GM21528 (cell line): ENCODE measurements around the gene FUCA1.
"Not testable (repeated sequence)": the region's sequence is repeated elsewhere in the genome, so short reads cannot be mapped to it uniquely, and the experiment has no call there.

Experiments
- ATAC-seq: cut with Tn5 transposase; IDR thresholded peaks from one replicate; pipeline ENCODE4 v1.9.1; 2021; ENCODE audit warnings: mild to moderate bottlenecking, moderate library complexity; ENCODE audit not compliant: unreplicated experiment, low FRiP score

The FUCA1 gene

DNA sequence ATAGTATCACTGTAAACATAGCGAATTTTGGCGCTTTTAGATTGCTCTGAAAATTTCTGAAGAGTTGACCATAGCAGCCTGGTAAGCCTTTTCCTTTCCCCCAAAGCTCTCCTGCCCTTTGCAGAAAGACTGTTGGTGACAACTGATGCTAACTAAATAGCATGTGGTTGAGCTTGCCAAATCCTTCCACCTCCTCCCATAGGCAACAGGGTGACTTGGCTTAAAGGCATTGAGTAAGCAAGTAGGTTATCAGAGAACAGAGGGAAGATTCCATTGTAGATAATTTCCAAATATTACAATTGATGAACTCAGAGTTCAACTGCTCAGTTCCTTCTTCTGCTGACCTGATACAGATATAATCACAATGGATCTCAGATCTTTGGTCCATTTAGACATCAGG lies 22.9 kb downstream of the FUCA1 start:
- ATAC-seq, result no peak

DNA sequence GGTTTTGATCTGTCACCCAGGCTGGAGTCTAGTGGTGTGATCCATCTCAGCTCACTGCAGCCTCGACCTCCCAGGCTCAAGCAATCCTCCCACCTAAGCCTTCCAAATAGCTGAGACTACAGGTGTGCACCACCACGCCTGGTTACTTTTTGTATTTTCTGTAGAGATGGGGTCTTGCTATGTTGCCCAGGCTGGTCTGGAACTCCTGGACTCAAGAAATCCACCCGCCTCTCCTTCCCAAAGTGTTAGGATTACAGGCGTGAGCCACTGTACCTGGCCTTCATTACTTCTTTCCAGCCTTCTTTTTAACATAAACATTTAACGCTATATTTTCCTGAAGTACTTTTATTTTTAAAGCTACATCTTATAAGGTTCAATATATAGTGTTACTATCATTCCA lies 24.4 kb downstream of the FUCA1 start:
- ATAC-seq, result no peak

DNA sequence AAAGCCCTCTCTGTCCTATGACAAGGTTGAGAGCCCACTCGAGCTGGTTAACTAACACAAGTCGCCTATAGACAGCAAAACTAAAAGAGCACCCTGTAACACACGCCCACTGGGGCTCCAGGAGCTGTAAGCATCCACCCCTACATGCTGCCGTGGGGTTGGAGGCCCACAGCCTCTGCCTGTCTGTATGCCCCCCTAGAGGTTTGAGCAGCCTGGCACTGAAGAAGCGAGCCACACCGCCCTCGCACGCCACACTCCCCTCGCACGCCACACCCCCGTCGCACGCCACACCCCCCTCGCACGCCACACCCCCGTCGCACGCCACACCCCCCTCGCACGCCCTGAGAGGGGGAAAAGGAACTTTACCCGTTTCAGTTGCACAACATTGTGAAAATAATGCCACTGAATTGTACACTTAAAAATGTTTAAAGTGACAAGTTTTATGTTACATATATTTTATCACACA lies 29.7 kb downstream of the FUCA1 start:
- ATAC-seq, result no peak

DNA sequence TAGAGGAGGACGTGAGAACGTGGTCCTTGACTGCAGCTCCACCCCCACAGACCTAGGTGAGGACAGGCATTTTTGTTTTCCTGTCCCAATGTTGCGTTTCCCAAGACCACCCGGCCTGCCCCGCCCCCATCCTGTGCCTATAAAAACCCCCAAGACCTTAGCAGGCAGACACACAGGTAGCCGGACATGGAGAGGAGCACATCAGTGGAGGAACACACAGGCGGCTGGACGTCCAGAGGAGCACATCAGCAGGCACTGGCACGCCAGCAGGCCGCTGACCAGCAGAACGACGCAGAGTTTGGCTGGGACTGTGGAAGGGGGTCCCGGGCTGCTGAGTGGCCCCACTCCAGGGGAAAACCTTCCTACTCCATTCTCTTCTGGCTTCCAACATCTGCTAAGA lies 30.2 kb downstream of the FUCA1 start:
- ATAC-seq, result no peak

DNA sequence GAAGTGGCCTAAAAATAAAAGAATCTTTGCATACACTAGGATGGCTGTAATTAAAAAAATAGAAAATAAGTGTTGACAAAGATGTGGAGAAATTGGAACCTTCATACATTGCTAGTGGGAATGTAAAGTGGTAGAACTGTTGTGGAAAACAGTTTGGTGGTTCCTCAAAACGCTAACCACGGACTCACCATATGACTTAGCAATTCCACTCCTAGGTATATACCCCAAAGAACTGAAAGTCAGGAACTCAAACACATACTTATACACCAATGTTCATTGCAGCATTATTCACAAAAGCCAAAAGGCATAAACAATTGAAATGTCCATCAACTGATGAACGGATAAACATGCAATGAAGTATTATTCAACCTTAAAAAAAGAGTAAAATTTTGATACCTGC lies 32.1 kb downstream of the FUCA1 start:
- no peak for ATAC-seq

DNA sequence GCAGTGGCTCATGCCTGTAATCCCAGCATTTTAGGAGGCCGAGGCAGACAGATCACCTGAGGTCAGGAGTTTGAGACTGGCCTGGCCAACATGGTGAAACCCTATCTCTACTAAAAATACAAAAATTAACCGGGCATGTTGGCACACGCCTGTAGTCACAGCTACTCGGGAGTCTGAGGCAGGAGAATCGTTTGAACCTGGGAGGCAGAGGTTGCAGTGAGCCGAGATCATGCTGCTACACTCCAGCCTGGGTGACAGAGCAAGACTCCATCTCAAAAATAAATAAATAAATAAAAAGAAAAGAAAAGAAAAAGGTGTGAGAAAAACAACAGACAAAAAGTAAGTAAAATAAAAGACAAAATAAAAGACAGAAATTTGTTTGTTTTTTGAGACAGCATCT lies 33.9 kb downstream of the FUCA1 start:
- not testable (repeated sequence) for ATAC-seq

DNA sequence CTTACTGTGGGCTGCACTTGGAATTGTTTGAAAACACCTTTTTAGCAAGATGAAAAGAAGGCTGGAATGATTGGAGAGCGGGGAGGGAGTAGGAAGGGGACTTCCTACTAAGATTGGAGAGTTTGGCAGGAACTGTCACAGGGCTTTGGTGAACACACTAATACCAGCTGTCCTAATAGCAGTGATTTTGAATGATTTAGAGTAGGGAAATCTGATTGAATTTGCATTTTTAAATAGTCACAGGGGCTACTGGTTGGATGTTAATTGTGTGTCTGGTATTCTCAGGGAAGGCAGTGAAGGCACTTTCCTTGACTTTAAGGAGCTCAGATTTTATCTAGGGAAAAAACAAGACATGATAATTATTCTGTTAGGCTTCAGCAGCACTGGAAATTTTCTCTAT lies 40.4 kb downstream of the FUCA1 start:
- ATAC-seq, result no peak

DNA sequence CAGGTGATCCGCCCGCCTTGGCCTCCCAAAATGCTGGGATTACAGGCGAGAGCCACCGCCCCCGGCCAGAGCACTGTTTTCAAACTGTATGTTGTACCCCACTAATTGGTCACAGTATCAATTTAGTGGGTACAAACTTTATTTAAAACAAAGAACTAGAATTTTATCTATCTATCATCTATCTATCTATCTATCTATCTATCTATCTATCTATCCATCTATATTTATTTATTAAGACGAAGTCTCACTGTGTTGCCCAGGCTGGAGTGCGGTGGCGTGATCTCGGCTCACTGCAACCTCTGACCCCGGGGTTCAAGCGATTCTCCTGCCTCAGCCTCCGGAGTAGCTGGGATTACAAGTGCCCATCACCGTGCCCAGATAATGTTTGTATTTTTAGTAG lies 41.5 kb downstream of the FUCA1 start:
- not testable (repeated sequence) for ATAC-seq

DNA sequence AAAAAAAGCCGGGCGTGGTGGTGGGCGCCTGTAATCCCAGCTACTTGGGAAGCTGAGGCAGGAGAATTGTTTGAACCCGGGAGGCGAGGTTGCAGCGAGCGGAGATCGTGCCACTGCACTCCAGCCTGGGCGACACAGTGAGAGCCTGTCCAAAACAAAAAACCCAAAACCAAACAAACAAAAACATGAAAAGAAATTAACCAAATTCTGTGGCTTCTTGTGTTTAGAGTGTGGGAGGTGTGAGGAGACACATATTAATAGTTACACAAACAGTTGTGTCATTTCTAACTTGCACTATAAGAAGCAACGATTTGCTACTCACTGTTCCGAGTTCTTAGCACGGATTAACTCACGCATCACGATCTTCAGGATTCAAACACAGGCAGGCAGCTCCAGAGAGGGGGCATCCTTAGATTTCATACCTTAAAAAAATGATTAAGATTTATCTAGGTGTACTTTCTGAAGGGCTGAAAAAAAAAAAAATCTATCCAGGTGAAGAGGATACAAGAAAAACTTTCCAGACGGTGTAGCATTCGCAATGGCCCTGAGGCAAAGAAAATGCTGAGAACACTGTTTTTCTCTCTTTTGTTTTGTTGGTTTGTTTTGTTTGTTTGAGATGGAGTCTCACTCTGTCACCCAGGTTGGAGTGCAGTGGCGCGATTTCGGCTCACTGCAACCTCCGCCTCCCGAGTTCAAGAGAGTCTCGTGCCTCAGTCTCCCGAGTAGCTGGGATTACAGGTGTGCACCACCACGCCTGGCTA lies 42.1 kb downstream of the FUCA1 start:
- peak; percentile 70 for ATAC-seq

DNA sequence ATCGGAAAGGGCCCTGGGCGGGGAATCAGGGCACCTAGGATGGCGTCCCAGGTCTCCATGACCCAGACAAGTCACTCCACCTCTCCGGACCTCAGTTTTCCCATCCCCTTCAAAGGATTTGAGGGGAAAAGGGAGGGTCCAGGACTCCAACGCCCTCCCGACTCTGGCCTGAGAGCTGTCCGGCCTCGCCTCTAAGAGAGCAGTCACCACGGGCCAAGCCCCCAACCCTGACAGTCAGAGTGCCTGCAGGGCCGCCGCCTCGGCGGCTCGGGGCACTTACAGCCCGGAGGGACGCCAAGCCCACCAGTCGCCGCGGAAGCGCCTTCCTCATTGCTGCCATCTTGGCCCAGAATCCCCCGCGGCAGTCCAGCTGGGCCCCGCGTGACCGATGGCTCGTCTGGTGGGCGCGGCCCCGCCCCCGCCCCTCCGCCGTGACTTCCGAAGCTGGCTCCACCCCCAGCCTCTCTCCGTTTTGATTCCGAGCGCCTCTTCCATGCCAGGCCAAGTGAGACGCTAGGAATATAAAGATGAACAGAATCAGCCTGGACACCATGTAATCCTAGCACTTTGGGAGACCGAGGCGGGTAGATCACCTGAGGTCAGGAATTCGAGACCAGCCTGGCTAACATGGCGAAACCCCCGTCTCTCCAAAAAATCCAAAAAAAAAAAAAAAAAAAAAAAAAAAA lies 42.9 kb downstream of the FUCA1 start, which contains the start of gene HMGCL:
TSS of gene HMGCL (minus strand) at position 354 of the 686 bp plus-strand sequence. CDS start at position 340, 14 bp downstream.
- peak; percentile 79 for ATAC-seq

DNA sequence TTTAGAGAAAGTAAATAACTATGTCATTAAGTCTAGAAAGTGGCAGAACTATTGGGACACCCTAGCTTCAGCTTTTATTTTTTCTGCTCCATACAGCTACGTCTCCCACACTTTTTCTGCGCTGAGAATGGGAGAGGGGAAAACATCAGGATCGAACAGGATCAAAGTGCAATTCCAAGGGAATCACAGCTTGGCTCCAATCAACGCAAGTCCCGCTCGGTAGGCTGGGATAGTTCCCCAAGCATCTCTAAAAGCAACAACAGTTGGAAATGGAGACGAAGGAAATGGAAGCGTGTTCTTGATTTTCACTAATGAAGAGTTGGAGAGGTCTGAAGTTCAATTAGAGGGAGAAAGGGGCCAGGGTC lies 43.4 kb downstream of the FUCA1 start:
- ATAC-seq, result no peak

DNA sequence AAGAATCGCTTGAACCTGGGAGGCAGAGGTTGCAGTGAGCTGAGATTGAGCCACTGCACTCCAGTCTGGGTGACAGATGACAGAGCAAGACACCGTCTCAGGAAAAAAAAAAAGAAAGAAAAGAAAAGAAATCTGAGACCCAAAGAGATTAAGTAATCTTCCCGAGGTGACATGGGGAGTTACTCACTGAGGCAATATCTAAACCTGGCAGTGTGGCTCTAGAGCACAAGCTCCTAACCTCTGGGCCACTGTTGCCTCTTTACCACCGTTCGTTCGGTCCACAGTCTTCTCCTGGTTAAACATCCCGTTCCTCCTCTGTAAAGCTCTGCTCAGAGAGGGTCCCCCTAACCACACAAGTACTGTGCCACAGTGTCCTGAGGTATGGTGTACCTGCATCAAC lies 44.3 kb downstream of the FUCA1 start:
- no peak for ATAC-seq

DNA sequence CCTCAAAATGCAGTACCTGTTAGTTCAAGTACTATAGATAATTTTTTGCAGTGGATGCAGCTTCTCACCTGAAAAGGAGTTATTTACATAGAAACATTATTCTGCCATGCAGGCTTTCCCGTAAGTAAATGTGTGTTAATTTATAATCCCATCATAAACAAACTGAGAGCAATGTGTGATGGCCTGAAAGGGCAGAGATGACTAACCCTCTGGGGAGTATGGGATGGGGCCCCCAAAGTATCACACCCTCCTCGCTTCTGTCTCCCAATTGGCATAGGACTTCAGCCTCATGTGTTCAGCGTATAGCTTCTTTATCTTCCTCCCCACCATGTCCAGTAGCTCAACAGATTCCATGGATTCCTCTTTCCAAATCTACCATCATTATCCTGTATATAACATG lies 50.5 kb downstream of the FUCA1 start:
- ATAC-seq, result no peak

DNA sequence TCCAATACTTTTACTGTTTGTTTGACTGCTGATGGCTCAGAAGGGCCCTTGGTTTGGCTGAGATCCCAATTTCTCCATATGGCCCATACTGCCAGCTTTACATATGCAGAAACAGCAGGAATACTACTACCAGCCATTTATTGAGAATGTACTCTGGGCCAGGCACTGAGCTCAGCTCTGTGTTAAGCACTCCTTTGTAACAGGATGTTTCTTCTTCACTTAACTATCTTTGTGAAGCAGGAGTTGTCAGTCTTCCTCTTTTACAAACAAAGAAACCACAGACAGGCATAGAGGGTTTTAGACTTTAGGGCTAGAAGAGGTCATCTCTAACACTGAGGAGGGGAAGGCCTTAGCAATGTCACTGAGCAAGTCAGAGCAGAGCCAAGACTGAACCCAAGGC lies 51.2 kb downstream of the FUCA1 start:
- no peak for ATAC-seq

DNA sequence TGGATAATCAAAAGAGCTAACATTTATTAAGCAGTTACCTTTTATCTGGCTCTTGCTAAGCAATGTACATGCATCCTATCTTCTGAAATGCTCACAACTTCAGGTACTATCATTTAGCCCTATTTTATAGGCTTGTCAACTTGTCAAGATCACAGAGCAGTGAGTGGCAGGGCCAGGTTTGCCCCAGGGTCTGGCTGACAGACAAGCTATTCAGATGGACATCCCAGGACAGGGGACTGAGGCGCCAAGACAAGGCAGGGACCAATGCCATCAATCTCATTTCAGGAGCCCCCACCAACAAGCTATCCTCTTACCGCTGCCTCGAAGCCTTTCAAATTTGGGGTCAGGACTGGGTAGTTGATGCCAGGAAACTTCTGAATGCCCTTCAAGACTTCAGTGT lies 51.7 kb downstream of the FUCA1 start:
- no peak for ATAC-seq

DNA sequence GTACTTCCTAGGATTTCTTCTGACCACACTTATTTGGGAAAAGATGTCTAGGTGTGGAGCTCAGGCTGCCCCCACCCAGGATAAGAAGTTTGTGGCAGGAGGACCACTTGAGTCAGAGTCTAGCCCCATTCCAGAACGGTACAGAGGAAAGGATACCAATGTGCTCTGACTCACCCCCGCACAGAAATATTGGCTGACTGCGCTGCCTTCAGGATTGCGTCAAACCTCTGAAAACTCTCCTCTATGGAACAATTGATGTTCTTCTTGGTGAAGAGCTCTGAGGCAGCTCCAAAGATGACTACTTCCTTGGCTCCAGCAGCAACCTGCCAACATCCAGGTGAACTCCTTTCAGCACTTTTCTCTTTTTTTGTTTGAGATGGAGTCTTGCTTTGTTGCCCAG lies 54.1 kb downstream of the FUCA1 start:
- ATAC-seq, result no peak

DNA sequence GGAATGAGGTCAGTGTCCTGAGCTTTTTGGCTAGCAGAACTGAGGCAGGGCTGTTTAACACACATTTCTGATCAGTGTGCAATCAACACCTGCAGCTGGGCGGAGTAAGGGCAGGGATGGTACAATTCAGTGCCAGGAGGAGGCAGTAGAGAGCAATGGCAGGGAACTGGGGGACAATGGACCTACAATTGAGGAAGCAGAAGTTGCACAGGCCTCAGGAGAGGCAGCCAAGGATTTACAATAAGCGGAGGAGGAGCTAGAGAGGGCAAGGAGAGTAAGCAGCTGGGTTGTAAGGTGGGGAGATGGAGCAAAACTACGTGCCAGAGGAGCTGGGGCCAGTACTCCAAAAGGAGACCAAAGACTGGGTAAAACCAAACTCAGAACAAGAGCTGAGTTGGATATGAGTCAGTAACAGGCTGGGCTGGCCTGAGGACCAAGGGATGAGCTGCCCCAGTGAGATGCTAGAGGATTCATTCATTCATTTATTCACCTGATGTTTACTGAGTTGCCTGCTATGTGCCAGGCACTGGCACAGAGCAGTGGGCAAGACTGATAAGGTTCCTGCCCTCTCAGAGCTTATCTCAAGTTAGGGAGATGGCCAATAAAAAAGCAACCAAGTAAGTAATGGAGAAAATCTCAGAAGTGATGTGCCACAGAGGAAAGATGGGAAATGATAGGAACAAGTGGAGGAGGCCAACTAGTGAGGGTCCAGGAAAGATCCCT lies 57.1 kb downstream of the FUCA1 start:
- ATAC-seq, result no peak

DNA sequence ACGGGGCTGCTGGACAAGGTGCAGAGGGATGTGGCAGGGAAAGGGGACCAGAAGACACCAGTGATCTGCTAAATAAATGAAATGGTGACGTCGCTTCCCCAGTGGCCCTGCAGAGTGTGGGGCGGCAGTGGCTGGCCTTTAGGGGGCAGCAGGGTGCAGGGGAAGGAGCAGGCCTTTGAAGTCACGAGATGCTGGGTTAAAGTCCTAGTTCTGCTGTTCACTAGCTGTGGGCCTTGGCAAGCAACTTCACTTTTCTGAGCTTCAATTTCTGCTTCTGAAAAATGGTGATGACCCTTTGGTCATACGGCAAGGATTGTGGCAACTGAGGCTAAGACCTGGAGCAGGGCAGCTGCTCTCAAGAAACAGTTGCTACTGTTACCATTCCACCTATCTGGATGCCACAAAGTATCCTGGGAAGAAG lies 58.3 kb downstream of the FUCA1 start:
- ATAC-seq, result no peak

DNA sequence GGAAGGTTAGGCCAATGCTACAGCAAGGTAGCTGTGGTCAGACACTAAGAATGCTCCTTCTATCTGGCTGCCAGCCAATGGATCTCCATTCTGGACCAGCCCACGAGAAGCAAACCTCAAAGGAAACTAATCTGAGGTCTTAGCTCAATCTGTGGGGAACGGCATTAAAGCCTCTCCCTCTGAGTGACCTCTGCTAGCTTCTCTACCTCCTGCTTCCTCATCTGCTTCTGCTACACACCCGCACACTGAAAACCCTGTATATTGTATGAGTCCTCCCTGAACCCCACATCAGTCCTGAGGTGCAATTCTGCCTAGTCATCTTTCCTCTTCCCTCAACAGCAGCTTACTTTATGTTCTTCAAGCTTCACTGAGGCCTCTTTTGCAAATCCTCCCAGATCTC lies 60.6 kb downstream of the FUCA1 start:
- no peak for ATAC-seq

DNA sequence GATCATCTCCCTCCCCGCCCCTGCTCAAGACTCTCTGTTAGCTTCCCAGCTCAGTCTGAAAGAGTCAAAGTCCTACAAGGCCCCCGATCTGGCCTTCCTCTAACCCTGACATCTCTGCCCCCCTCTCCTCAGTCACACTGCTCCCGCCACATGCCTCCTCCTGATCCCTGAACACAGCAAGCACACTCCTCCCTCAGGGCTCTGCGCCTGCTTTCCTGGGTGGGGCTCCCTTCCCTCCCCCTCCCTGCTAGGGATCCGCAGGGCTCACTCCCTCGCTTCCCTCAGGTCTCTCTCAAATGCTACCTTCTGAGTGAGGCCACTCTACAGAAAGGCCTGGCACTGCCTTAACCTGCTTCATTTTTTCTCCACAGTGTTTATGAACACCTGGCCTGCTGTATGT lies 61.8 kb downstream of the FUCA1 start:
- no peak for ATAC-seq

DNA sequence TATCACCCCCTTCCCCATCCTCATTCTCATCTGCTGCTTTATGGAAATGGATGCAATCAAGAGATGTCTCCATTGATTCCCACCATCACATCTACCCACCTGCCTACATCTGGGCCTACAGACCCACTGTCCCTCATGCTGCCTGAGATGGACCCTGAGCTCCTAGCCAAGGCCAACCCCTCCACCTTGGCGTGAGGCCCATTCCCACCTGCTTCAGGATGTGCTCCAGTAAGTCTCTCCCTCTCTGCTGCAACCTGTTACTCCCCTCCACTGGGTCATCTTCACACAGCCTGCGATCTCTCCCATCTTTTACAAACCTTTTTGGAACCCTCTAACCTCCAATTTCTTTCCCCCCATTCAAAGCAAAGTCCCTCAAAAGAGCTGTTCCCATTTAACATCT lies 63.1 kb downstream of the FUCA1 start:
- ATAC-seq, result no peak
